Breast epithelium (tissue), 4 donors: ENCODE measurements around the gene NRXN2. TPM values are rescaled to one million over a fixed set of nuclear protein-coding genes. Genes with fewer than 3 reads are reported as not detected.

Source experiments
- DNase-seq, 2 donors: peaks; one replicate each; pipeline ENCODE4 v3.0.0-alpha.2; 2019; ENCODE audit warnings: low spot score in 2 of 2
- H3K27ac ChIP-seq, 2 donors: fragments of 200-600 bp; sonication (generic) in 1 of 2; one replicate each; pipeline ENCODE4 v1.5.1; 2016 to 2019; ENCODE audit warnings: mild to moderate bottlenecking in 1 of 2
- H3K27me3 ChIP-seq, 2 donors: fragments of 200-600 bp; sonication (generic) in 1 of 2; one replicate each; pipeline versions ENCODE4 v1.5.1 to v1.6.0; 2017 to 2019; ENCODE audit warnings: control low read depth in 1 of 2, mild to moderate bottlenecking in 1 of 2
- H3K36me3 ChIP-seq: fragments of 200-600 bp; one replicate; pipeline ENCODE4 v1.5.1; 2019
- H3K4me1 ChIP-seq, 2 donors: fragments of 200-600 bp; sonication (generic); one replicate each; pipeline ENCODE4 v1.5.1; 2016 to 2019; ENCODE audit warnings: control low read depth in 1 of 2
- H3K4me3 ChIP-seq, 3 donors: fragments of 200-600 bp; sonication (generic); 1 replicate in 2 of 3; 2 replicates in 1 of 3; pipeline ENCODE4 v1.5.1; 2016 to 2019; ENCODE audit warnings: mild to moderate bottlenecking in 3 of 3, moderate library complexity in 2 of 3
- H3K9me3 ChIP-seq, 2 donors: fragments of 200-600 bp; sonication (generic) in 1 of 2; one replicate each; pipeline ENCODE4 v1.5.1; 2016 to 2019; ENCODE audit warnings: control low read depth in 1 of 2
- POLR2A ChIP-seq: fragments of 450-650 bp; IDR thresholded peaks from one replicate; pipeline ENCODE4 v1.6.1; 2016; ENCODE audit warnings: antibody characterized with exemption, mild to moderate bottlenecking, moderate library complexity
- POLR2AphosphoS5 ChIP-seq, 3 donors: sonication (generic); formaldehyde crosslinking; IDR thresholded peaks; one replicate each; pipeline ENCODE4 v1.6.1; 2017; ENCODE audit warnings: antibody characterized with exemption in 3 of 3
- intact Hi-C: fragments of 100-400 bp; cut with DNase I; formaldehyde crosslinking; loops from one replicate; pipeline ENCODE4 v1.15.1; 2023; ENCODE audit warnings: low total_unique reads
- total RNA-seq, 3 donors: library from RNA; depleted of rRNA; stranded (reverse); fragments of >200 nt; gene quantifications; one replicate each; pipeline ENCODE4 v1.1.0, GENCODE V29; 2016
- TF ChIP-seq, protein P1 (sequence below), 3 donors: fragments of 450-650 bp; IDR thresholded peaks; one replicate each; pipeline ENCODE4 v1.5.1; 2016 to 2017; ENCODE audit warnings: antibody characterized with exemption in 3 of 3, mild to moderate bottlenecking in 3 of 3, moderate library complexity in 3 of 3

The NRXN2 gene
- total RNA-seq, 3 donors from 2014 or later: 1.8 to 4.3 (median 3.5) TPM

DNA sequence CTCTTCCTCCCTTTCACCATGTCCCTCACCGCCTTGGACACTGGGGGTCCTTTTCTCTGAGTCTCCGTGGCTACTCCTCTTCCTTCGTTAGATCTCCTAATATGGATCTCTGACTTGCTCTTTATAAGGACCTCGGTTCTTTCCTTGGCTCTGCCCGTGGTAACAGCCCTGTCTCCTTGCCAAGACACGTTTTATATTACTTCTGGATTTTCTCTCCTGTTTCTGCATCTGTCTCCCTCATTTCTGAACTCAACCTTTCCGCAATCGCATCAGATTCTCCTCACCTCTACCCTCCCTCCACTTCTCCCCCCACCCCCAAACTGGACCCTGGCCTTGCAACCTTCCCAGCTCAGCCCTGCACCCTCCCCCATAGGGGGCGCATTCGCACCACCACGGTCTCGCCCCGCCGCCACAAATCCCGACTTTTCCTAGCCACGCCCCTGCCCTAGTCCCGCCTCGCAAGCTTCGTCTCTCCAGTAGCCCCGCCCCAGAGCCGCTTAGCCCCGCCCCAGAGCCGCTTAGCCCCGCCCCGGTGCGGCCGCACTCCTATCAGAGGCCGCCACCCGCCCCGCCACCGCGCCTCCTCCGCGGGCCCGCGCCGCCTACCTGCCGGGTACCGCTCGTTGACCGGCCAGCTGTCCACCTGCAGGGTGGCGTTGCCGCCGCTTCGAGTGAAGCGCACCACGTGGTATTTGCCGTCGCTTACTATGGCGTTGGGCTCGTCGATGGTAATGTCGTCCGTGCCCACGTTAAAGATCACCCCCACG lies 93.0 kb downstream of the NRXN2 start:
- H3K36me3 ChIP-seq: no peaks in the 10 kb centered on the region
- no peaks in the 10 kb centered on the region for H3K9me3 ChIP-seq
- no peaks in the 10 kb centered on the region for H3K27me3 ChIP-seq
- no peaks in the 10 kb centered on the region for H3K4me1 ChIP-seq
- intact Hi-C loops: no loop called here
- no peak overlapping the region for H3K27ac ChIP-seq
- H3K4me3 ChIP-seq: no peak overlapping the region
- TF ChIP-seq, protein P1, sequence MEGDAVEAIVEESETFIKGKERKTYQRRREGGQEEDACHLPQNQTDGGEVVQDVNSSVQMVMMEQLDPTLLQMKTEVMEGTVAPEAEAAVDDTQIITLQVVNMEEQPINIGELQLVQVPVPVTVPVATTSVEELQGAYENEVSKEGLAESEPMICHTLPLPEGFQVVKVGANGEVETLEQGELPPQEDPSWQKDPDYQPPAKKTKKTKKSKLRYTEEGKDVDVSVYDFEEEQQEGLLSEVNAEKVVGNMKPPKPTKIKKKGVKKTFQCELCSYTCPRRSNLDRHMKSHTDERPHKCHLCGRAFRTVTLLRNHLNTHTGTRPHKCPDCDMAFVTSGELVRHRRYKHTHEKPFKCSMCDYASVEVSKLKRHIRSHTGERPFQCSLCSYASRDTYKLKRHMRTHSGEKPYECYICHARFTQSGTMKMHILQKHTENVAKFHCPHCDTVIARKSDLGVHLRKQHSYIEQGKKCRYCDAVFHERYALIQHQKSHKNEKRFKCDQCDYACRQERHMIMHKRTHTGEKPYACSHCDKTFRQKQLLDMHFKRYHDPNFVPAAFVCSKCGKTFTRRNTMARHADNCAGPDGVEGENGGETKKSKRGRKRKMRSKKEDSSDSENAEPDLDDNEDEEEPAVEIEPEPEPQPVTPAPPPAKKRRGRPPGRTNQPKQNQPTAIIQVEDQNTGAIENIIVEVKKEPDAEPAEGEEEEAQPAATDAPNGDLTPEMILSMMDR (IDR thresholded peaks at IDR 0.05): no peak
- TF ChIP-seq POLR2AphosphoS5 (IDR thresholded peaks at IDR 0.05): no peak
- TF ChIP-seq POLR2A: no peak
- no peak for DNase-seq

DNA sequence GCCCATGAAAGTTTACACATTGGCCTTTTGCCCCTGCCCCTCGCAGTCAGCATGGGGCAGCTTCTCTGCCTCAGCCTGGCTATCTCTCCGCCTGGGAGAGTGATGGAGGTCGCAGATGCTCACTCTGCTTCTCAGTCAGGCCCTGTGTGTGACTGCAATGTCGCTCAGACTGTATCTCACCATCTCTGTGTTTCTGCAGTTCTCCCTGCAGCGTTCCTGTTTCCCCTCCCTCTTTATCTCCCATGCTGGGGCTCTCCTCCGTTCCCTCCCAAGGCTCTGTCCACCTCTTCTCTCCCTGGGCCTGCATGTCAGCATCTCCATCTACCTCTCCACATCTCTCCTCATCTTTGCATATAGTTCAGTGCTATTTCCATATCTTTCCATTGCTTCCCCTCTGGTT lies 93.9 kb downstream of the NRXN2 start:
- intact Hi-C loops: no loop called here
- Histone ChIP-seq H3K27ac (no peak overlapping the region), H3K4me3 (no peak overlapping the region), H3K4me1 (no peaks in the 10 kb centered on the region), H3K36me3 (no peaks in the 10 kb centered on the region), H3K9me3 (no peaks in the 10 kb centered on the region), H3K27me3 (no peaks in the 10 kb centered on the region)
- DNase-seq: no peak
- TF ChIP-seq, protein P1 (IDR thresholded peaks at IDR 0.05): no peak
- TF ChIP-seq POLR2AphosphoS5 (IDR thresholded peaks at IDR 0.05) (no peak), POLR2A (no peak)

DNA sequence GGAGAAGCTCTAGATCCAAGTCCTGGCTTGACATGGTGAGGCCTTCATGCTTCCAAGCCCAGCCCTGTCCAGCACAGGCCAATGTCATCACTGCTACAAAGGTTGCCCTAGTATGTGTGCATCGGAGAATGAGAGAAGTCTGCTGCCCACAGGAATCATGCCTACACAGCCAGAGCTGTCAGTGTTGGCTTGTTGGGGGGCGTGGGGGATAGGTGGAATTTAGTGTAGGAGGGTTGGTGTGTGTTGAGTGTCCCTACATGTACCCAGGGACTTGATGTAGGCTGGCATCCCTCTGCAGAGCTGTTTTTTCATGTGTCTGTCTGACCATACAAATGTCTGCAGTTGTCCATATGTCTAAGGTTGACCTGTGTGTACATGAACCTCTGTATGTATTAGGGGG lies 94.4 kb downstream of the NRXN2 start:
- Histone ChIP-seq H3K4me1 (no peaks in the 10 kb centered on the region), H3K4me3 (no peak overlapping the region), H3K27ac (no peak overlapping the region), H3K27me3 (no peaks in the 10 kb centered on the region), H3K36me3 (no peaks in the 10 kb centered on the region), H3K9me3 (no peaks in the 10 kb centered on the region)
- no peak for DNase-seq
- TF ChIP-seq, protein P1 (IDR thresholded peaks at IDR 0.05): no peak
- TF ChIP-seq POLR2A: no peak
- TF ChIP-seq POLR2AphosphoS5 (IDR thresholded peaks at IDR 0.05): no peak
- intact Hi-C loops: no loop called here

GRCh38 chr11:64627371-64627770 lies 95.6 kb downstream of the NRXN2 start:
- Histone ChIP-seq H3K9me3 (no peaks in the 10 kb centered on the region), H3K27ac (no peak overlapping the region), H3K4me1 (no peaks in the 10 kb centered on the region), H3K4me3 (no peak overlapping the region), H3K27me3 (no peaks in the 10 kb centered on the region), H3K36me3 (no peaks in the 10 kb centered on the region)
- no peak for DNase-seq
- intact Hi-C loops: no loop called here
- TF ChIP-seq, protein P1 (IDR thresholded peaks at IDR 0.05): no peak
- TF ChIP-seq POLR2A: no peak
- no peak for TF ChIP-seq POLR2AphosphoS5 (IDR thresholded peaks at IDR 0.05)

- H3K27me3 ChIP-seq: no peaks in the 10 kb centered on the region
- DNase-seq: no peak
- intact Hi-C loops: no loop called here
- H3K27ac ChIP-seq: no peak overlapping the region
- no peaks in the 10 kb centered on the region for H3K36me3 ChIP-seq
- no peaks in the 10 kb centered on the region for H3K4me1 ChIP-seq
- no peaks in the 10 kb centered on the region for H3K9me3 ChIP-seq
- TF ChIP-seq POLR2A (no peak), POLR2AphosphoS5 (IDR thresholded peaks at IDR 0.05) (no peak)
- TF ChIP-seq, protein P1 (IDR thresholded peaks at IDR 0.05): no peak
- no peak overlapping the region for H3K4me3 ChIP-seq
Observed at GRCh38 chr11:64626637-64627036, 96.4 kb downstream of the NRXN2 start.
